ENCODE results near the gene FBXO4. TPM values are rescaled to one million over a fixed set of nuclear protein-coding genes. Genes with fewer than 3 reads are reported as not detected.

FBXO4 gene
- total RNA-seq, 1 experiment from 2014 or later: 1.2 TPM

DNA sequence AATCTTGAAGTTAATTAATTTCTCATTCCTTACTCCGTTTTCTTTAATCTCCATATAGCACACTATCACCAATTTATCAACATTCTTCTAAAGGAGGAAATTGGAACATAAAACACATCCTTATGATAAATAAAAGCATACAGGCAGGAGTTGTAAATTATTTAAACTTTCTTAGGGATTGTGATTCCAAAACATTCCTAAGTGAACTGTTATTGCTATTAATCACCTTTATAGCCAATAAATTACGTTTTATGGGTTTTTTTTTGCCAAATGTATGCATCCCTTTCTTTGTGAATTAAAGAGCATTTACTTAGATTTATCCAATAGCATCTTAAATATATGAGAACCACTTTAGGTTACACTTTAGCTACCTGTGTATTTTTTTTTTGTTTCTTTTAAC is 55.3 kb downstream of the FBXO4 start:
- Histone ChIP-seq H3K79me1 (ENCODE audit: insufficient read depth, low read depth, low read length, poor library complexity, severe bottlenecking) (no peaks in the 10 kb centered on the region), H3K27ac (ENCODE audit: insufficient read length, low read depth, low read length) (no peak overlapping the region), H3K9ac (ENCODE audit: extremely low read depth, insufficient read length, low read length) (no peak overlapping the region), H3K4ac (ENCODE audit: low read depth, low read length) (no peak overlapping the region), H3K23me2 (ENCODE audit: insufficient read length, low read depth, low read length, poor library complexity, severe bottlenecking) (no peaks in the 10 kb centered on the region), H3K4me2 (ENCODE audit: insufficient read depth, insufficient read length, low read length) (no peak overlapping the region), H3K9me3 (ENCODE audit: control insufficient read depth, low read depth, low read length) (no peaks in the 10 kb centered on the region), H2AK5ac (ENCODE audit: insufficient read length, low read length) (no peak overlapping the region), H2AFZ (ENCODE audit: low read length) (no peak overlapping the region), H3K4me1 (ENCODE audit: insufficient read depth, low read length) (no peaks in the 10 kb centered on the region), H4K91ac (ENCODE audit: insufficient read length, low read depth, low read length) (no peak overlapping the region), H3K23ac (ENCODE audit: insufficient read length, low read depth, low read length) (no peak overlapping the region), H3K14ac (ENCODE audit: insufficient read depth, low read length) (no peak overlapping the region), H2BK15ac (ENCODE audit: low read depth, low read length) (no peak overlapping the region), H2BK12ac (ENCODE audit: insufficient read length, low read depth, low read length) (no peak overlapping the region), H2BK20ac (ENCODE audit: low read depth, low read length, poor library complexity, severe bottlenecking) (no peak overlapping the region), H2BK120ac (ENCODE audit: low read depth, low read length, poor library complexity, severe bottlenecking) (no peak overlapping the region), H4K8ac (replicated peaks; ENCODE audit: insufficient read length, low read depth, low read length) (no peak overlapping the region), H4K5ac (ENCODE audit: insufficient read length, low read depth, low read length) (no peak overlapping the region), H4K20me1 (ENCODE audit: control insufficient read depth, insufficient read depth, insufficient read length) (no peaks in the 10 kb centered on the region), H3K18ac (ENCODE audit: insufficient read length, low read depth, low read length) (no peak overlapping the region), H3T11ph (ENCODE audit: low read length) (no peak overlapping the region), H3K56ac (ENCODE audit: insufficient read length, low read depth, low read length) (no peak overlapping the region), H3K27me3 (ENCODE audit: insufficient read depth, low read length) (no peaks in the 10 kb centered on the region), H2BK5ac (ENCODE audit: insufficient read length, low read length) (no peak overlapping the region), H3K79me2 (ENCODE audit: insufficient read depth, low read length) (no peaks in the 10 kb centered on the region)
- no peaks in the 10 kb centered on the region; a peak in 2 of 7 replicates for H3K36me3 Mint-ChIP-seq (ENCODE audit: insufficient read depth in 1 of 3, low read depth in 3 of 3)
- WGBS (ENCODE audit: extremely low coverage, insufficient read length, low lambda C conversion rate): no CpG with 5 or more reads among the region's 2 CpGs
- H3K27ac Mint-ChIP-seq: no peak overlapping the region
- TF ChIP-seq CTCF (conservative IDR thresholded peaks at IDR 0.05): no peak
- H3K27me3 Mint-ChIP-seq (ENCODE audit: low read depth): no peaks in the 10 kb centered on the region
- H3K4me1 Mint-ChIP-seq: no peaks in the 10 kb centered on the region
- H3K9me3 Mint-ChIP-seq: peaks cover 3 to 10% of the 10 kb centered on the region in 2 experiments; a peak in 3 of 5 replicates
- H3K4me3 Mint-ChIP-seq: no peak overlapping the region
- DNase-seq: no peak

Measured in H9 (cell line).